HG03060 (cell line): ENCODE data around the gene ZNF286A.
"Not testable (repeated sequence)": the region's sequence is repeated elsewhere in the genome, so short reads cannot be mapped to it uniquely, and the experiment has no call there.

Experiments
- ATAC-seq: cut with Tn5 transposase; IDR thresholded peaks from one replicate; pipeline ENCODE4 v1.9.1; 2021; ENCODE audit warnings: low read depth, moderate number of reproducible peaks; ENCODE audit not compliant: unreplicated experiment

The ZNF286A gene

DNA sequence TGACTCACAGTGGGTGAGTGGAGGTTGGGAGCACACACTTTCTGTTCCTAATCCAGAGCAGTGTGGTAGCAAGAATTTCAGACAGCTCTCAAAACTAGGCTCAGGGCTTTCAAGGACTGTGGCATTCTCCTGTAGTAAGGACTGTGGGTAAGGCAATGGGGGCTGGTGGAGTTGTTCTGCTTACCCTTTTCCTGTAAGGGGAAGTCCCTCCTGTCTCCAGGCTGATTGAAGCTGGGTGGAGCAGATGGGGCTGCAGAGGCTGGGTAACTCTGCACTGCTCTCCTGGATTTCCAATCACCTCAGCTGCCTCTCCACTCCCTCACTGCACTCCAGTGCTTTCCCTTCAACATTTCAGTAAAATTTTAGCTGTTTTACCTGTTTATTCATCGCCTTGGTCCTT, 12.1 kb upstream of the ZNF286A start:
- not testable (repeated sequence) for ATAC-seq

DNA sequence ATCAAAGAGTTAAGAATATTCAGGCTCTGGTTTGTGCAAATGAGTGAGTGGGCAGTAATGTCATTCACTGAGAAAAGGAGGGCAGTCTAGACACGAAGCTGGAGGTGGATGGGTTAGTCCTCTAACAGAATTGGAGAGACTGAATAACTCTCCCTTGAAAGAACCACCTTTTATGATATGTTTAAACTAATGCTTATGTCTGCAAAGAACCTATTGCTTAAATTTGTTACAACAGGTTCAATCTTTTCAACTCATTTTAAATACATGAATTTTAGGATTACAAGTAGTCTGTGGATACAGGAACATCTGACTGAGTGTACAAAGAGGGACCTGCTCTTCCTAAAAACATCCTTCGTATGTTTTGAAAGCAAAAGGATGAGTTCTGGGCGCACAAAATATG, 585 bp upstream of the ZNF286A start:
- not testable (repeated sequence) for ATAC-seq

DNA sequence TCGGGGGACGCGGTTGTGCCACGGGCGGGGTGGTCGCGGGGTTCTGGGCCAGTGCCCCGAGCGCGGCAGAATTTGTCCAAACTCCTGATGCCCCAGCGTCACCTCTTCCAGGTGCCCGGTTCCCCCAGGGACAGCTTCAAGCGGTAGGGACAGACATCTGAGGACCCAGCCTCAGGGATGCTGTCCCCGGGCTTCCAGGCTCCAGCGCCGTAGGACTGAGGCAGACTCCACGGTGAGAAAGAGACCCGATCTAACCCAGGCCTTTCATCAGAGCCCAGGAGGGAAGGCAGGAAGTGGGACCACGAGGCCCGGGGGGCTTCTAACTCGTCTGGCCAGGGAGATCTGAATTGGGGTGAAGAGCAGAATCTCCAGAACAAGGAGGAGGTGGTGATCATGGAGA, 385 bp downstream of the ZNF286A start:
- not testable (repeated sequence) for ATAC-seq

DNA sequence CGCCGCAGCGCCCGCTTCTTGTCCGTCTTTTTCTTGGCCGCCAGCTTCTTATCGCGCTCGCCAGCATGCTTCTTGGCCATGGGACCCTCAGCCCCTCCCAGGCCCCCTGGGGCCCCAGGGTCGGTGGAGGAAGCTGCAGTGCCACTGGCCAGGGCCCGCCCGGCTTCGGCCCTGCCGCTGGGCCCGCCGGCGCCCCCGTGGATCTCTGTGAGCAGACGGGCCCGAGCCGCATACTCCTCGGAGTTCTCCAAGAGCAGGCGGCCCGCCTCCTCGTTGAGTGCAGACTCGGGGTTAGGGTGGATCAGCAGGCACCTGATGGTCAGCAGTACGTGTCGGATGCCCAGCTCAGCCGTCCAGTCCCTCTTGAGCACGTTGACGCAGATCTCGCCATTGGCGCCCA, 4.7 kb downstream of the ZNF286A start:
- not testable (repeated sequence) for ATAC-seq

DNA sequence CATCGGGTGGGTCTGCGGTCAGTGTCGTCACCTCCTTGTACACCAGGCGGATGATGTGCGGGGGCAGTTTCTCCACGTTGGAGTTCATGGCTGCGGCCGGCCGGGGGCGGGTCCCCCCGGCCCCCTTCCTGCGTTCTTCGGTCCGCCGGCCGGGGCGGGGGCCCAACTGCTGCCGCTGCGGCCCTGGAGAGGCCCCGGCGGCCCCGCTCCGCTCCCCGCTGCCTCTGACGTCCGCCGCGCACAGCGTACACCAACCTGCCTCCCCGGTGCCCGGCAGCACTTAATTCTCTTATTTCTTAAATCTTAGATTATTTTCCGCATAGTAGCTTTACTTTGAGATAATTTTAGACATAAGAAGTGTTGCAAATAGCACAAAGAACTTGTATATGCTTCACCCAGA, 5.3 kb downstream of the ZNF286A start:
- ATAC-seq: not testable (repeated sequence)

DNA sequence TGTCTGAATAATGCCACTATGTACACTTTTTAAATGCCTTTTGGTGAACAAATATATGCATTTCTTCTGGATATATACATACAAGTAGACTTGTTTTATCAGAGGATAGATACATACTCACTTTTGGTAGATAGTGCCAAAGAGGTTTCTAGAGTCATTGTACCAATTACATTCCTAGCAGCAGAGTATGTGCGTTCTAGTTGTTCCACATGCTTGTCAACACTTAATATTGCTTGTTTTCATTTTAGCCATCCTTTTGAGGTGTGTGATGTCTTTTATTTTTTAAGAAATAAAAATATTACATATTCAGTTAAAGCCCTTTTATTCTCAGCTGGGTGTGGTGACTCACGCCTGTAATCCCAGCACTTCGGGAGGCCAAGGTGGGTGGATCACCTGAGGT, 9.3 kb downstream of the ZNF286A start:
- ATAC-seq: not testable (repeated sequence)

DNA sequence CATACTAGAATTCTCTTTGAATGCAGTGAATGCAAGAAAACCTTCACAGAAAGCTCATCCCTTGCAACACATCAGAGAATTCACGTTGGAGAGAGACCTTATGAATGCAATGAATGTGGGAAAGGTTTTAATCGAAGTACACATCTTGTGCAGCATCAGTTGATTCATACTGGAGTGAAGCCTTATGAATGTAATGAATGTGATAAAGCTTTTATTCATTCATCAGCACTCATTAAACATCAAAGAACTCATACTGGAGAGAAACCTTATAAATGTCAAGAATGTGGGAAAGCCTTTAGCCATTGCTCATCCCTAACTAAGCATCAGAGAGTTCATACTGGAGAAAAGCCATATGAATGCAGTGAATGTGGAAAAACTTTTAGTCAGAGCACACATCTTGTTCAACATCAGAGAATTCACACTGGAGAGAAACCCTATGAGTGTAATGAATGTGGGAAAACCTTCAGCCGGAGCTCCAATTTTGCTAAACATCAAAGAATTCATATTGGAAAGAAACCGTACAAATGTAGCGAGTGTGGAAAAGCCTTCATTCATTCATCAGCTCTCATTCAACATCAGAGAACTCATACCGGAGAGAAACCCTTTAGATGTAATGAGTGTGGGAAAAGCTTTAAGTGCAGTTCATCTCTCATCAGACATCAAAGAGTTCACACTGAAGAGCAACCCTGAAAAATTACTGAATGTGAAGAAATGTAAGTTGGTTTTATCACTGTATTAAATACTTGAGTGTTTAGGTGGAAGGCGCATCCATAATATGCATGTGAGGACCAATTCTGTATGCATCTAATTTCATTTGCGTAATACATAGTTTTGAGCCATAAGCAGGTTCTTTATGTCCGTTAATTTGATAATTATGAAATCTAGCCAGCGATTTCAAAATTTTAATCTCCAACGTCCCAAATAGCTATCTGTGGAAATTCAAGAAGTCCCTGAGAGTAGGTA, 17.3 kb downstream of the ZNF286A start:
- ATAC-seq: not testable (repeated sequence)

DNA sequence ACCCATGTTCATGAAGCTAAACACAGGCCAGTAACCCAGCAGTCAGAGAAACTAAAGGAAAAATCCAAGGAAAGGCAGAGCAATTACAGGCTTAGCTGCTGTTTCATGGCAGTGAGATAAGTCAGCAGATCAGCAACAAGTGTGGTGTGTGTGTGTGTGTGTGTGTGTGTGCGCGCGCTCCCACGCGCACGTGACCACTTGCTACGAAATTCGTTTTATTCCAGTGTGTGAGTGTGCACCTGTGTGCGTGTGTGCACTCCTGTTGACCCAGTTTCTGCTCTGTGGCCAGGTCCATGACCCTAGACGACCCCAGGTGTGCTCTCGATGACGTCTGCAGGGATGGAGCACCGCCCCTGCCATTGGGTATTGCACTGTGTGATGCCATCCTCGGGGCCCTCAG, 31.0 kb downstream of the ZNF286A start:
- ATAC-seq: not testable (repeated sequence)

DNA sequence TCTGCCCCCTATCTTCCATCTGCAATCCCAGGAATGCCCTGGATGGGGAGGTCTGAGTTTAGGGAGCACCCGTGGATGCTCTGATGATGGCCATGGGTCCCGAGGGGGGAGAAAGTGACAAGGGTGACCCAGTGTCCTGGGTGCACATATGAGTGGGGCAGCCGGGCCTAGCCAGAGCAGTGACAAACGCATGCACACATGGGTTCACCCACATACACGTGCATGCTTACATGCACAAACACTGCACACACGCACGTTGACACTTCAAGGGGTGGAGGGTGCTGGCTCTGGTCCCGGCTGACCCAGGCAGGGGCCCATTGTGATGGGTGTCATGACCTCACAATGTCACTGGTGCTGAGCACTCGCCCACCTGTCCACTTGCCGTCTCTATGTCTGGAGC, 32.3 kb downstream of the ZNF286A start, which contains the start of gene TBC1D26:
Gene TBC1D26, plus strand, starts transcription at position 384 of the 400 bp plus-strand sequence. CDS start 3,066 bp downstream, outside the sequence.
- ATAC-seq: not testable (repeated sequence)

DNA sequence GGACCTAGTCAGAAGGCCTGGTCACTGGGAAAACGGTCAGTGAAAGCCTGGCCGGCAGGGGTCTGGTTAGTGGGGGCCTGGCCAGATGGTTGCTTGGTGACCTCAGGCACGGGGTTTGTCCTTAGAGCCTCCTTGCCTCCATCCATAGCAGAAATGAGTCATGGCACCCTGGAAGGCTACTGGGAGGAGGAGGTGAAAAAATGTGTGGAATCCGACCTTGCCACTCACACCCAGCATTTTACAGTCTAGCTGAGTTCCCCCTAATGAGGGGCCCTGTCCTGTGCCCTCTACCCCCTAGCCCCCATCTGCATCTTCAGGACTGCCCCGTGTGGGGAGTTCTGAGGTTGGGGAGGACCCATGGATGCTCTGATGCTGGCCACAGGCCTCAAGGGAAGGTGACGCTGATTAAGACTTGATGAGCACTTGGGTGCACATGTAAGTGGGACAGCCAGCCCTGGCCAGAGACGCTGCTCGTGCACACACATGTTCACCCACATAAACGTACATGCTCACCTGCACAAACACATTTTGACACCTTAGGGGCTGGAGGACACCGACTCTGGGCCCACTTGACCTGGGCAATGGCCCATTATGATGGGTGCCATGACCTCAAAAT, 33.7 kb downstream of the ZNF286A start:
- not testable (repeated sequence) for ATAC-seq

DNA sequence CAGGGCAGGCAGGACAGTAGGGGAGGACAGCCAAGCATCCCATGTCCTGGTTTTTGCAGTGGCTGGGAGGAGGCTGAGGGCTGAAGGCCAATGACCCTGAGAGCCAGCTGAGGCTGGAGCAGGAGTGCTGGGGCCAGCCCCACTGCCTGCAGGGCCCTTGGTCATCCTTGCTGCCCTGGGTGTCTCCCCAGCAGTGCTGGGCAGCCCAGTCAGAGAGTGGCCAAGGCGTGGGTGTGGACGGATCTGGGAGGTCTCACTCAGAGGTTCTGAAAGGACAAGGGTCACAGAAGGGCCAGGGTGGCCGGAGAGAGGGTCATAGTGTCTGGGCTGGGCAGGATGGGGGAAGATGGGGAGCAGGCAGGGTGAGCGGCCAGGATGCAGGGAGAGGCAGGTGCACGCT, 37.0 kb downstream of the ZNF286A start:
- ATAC-seq: not testable (repeated sequence)

DNA sequence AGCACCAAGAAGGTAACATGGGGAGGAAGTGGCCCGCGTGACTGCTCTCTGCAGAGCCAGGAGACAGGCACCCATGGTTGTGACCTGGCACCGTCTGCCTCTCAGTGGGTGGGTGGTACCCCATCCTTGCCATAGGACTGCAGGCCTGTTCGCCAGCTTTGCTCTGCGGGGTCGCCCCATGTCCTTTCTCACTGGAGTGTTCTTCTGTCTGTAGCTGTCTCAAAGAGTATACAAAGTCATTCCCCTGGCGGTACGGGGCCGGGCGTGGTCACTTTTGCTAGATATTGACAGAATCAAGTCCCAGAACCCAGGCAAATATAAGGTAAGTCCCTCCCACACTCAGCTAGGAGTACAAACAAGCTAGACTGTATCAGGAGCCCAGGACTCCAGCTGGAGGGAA, 38.5 kb downstream of the ZNF286A start:
- ATAC-seq: no peak

DNA sequence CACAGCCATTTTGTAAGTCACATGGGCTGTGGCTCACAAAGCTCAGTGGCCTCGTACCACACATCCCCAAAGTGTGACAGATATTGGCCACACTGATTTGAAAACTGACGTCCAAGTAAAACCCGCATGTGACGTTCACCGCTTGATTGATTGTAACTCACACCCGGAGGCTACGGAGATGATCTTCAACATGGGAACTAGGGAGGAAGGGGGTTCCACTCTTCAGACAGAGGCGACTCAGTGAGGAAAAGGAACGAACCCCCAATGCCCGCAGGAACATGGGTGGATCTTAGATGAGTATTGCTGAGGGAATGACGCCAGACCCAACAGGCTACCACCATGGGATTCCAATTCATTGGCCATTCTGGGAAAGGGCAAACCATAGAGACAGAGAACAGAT, 39.7 kb downstream of the ZNF286A start:
- not testable (repeated sequence) for ATAC-seq

DNA sequence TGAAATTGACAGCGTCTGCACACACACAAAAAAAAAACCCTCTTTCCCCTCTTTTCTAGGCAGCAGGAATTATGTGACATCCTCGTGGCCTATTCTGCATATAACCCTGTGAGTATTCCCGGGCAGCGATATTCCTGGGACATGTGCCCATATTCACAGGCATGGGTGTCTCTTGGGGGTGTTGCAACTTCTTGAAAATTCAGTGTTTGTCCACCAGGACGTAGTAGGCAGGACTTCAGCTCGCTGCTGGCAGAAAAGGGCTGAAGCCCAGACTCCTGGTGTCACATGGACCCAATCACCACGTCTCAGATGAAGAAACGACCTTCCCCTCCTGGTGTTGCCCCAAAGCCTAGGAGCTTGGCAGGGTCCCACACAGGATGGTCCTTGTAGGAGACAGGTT, 40.5 kb downstream of the ZNF286A start:
- not testable (repeated sequence) for ATAC-seq

DNA sequence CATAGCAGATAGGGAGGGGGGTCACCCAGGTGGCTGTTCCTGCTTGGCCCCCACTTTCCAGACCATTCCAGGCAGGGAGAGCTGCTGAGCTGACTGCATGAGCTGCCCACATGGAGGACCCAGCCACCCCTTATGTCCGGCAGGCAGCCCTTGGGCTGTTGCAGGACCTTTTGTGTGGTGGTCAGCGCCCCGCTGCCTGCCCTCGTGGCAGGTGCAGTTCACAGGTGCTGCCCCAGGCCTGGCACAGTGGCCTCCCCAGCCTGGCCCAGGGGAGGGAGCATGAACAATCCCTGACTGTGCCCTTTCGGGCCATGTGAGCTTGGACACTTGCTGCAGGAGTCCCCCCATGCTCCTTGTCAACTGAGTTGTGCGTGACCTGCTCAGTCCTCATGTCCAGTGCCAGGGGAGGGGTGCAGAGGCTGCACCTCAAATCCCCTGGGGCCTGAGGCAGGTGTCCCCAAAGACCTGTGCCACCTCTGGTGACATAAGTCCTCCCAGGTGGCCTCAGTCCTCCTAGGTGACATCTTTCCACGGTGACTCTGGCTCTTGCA, 41.1 kb downstream of the ZNF286A start:
- ATAC-seq: no peak

DNA sequence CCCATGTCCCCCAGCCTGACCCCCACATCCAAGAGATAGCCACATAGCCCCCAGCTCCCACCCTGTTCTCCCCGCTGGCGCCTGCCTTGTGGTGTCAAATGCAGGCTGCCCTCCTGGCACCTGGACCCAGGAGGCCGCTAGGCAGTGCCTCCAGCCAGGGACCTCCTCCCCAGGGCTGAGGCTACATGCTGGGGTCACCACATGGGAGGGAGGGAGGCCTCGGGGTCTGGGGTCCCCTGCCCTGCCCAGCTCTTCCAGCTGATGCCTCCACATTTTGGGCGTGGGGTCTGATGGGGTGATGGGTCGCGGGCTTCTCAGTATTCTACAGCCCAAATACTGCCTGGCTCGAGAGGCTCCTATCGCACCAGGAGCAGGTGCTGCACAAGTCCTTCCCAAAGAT, 42.1 kb downstream of the ZNF286A start:
- no peak for ATAC-seq

DNA sequence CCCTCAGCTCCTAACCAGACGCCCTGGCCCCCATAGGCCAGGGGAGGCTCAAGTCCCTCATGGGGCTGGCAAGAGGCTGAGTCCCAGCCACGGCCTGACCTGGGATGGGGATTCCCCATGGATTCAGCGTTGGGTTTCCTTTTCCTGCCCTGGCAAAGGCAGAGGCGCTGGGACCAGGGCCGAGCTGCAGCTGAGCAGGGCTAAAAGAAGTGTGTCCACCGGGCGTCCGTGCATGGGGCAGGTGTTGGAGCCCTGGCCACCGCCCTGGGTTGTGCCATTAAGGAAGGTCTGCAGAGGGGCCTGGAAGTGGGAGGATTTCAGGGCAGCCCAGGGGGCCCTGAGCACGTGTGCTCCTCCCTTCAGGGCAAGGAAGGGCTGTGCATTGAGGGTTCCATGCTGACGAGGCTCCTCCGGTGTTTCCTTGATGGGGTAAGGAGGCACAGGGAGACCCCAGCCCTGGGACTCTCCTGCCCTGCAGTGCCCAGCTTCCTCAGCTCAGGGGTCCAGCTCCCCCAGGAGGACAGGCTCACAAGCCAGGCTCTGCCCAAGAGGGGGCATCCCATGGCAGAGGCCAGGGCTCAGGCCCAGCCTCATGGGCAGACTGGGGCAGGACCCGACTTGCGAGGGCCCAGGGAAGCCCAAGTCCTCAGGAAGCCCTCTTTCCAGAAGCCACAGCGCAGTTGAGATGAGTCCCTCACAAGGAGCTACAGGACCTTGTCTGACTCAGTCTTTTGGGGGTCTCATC, 42.7 kb downstream of the ZNF286A start:
- ATAC-seq: no peak

DNA sequence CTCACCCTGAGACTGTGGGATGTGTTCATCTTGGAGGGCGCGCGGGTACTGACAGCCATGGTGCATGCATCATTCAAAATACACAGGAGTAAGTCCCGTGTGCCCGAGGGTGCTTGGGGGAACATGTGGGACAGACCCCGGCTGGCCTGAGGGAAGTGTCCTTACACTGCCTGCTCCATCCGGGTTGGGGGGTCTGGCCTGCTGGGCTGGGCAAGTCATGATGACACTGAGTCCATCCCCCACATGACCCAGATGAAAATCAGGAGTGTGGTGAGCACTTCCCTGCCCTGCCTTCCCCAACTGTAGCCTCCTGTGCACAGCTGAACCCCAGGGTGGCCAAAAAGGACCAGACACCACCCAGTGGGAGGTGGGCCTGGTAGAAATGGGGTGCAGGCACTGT, 43.4 kb downstream of the ZNF286A start:
- no peak for ATAC-seq

DNA sequence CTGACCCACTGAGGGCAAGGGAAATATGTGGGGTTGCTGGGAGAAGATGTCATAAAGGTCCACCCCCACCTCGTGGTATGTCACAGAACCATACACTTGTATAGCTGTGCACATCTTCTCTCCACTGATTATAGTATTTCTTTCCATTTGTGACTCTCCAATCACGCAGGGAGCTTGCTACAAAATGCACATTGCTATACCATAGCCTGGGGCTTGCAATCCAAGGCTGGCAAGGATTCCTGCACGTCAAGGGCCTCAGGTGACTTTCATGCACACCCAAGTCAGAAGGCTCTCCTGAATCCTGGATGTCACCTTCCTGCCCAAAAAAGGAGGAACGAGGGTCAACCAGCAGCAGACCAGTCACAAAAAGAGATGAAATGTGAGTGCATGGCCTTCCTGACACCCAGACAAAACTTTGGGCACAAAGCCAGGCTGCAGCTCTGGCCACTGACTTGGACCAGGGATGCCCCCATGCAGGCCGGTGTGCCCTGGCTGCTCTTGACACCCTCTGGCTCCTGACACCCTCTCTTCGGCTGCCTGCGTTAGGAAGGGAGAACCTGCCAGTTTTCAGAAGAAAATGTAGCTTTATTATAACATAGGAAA, 44.6 kb downstream of the ZNF286A start:
- ATAC-seq: no peak

DNA sequence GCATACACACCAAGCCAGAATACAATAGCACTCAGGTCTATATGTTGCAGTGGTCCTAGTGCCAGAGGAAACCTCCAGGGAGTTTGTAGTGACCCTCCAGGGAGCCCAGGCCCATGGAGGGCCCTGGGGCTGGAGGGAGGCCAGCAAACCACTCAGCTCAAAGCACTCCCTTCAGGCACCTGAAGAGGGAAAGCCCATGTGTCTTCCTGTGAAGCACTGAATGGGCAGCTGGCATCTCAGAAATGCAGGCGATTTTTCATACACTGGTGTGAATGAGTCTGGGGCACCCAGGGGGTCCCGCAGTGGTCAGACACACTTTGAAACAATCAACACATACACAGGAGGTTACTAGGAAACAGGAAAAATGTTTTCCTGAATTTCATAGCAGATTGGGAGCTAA, 45.3 kb downstream of the ZNF286A start:
- ATAC-seq: no peak
